Stomach smooth muscle (tissue), 2 donors: Measurements from ENCODE around the gene DNMT3A.

Experiments
- H3K27ac ChIP-seq: one replicate; pipeline ENCODE4 v1.7.0; 2013; ENCODE audit warnings: mild to moderate bottlenecking, low read length, inconsistent platforms
- H3K27me3 ChIP-seq, 2 donors: one replicate each; pipeline ENCODE4 v1.7.0; 2013; ENCODE audit warnings: low read length in 2 of 2; ENCODE audit not compliant: insufficient read depth in 2 of 2, control insufficient read depth in 1 of 2
- H3K36me3 ChIP-seq, 2 donors: one replicate each; pipeline ENCODE4 v1.7.0; 2013; ENCODE audit warnings: low read length in 2 of 2; ENCODE audit not compliant: control insufficient read depth in 2 of 2, insufficient read depth in 2 of 2
- H3K4me1 ChIP-seq: one replicate; pipeline ENCODE4 v1.7.0; 2013; ENCODE audit warnings: low read length; ENCODE audit not compliant: control insufficient read depth, insufficient read depth
- H3K4me3 ChIP-seq, 2 donors: one replicate each; pipeline ENCODE4 v1.7.0; 2013; ENCODE audit warnings: low read length in 2 of 2
- H3K9ac ChIP-seq, 2 donors: one replicate each; pipeline ENCODE4 v1.7.0; 2013; ENCODE audit warnings: low read length in 2 of 2, mild to moderate bottlenecking in 1 of 2
- H3K9me3 ChIP-seq, 2 donors: one replicate each; pipeline ENCODE4 v1.7.0; 2013; ENCODE audit warnings: low read length in 2 of 2; ENCODE audit not compliant: control insufficient read depth in 2 of 2
- donor health status: healthy.
- donor health status: Pancreatic carcinoma.

DNMT3A gene

DNA sequence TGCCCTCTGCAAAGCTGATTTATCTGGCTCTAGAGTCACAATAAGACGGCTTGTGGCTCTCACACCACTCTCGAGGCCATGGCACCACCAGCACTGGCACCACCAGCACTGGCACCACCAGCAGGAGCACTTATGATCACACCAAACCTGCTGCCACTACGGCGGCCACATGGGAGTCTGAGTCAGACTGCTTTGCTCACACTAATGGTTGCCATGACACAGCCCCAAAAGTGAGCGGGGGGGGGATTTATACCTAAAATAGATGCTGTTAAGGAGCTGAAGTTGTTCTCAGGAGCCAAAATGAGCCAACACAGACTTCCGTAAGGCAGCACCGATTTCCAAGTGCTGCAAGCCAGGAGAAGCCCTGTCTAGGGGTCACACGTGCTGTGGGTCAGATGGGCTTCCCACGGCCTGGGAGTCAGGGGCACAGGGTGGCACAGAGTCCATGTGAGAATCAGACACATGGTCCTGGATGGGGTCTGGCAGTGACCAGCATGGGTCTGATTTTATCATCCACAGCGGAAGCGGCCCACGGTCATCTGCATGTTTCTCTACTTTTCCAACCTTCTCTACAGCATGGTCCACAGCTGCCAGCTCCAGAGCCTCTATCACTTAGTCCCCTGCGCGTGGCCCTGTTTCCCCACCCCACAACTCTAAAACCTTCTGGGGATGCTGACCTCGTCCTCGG, 16.7 kb downstream of the DNMT3A start:
- Histone ChIP-seq H3K4me1 (peaks cover 56% of the 10 kb centered on the region), H3K9me3 (peaks cover 3 to 7% of the 10 kb centered on the region in 2 donors), H3K36me3 (peaks cover 3 to 12% of the 10 kb centered on the region in 2 donors), H3K9ac (no peak overlapping the region), H3K27me3 (no peaks in the 10 kb centered on the region), H3K4me3 (no peak overlapping the region), H3K27ac (peak overlapping the region; percentile 31)

- peak overlapping the region; percentile 24 for H3K27ac ChIP-seq
- H3K27me3 ChIP-seq = no peaks in the 10 kb centered on the region
- H3K4me1 ChIP-seq = peaks cover 49% of the 10 kb centered on the region
- peaks cover 3 to 12% of the 10 kb centered on the region in 2 donors for H3K36me3 ChIP-seq
- no peak overlapping the region for H3K9ac ChIP-seq
- peak overlapping the region in 1 of 2 donors; percentile 8 for H3K4me3 ChIP-seq
- peaks cover 3 to 7% of the 10 kb centered on the region in 2 donors for H3K9me3 ChIP-seq
Observed at GRCh38 chr2:25324251-25324650, 17.5 kb downstream of the DNMT3A start.

DNA sequence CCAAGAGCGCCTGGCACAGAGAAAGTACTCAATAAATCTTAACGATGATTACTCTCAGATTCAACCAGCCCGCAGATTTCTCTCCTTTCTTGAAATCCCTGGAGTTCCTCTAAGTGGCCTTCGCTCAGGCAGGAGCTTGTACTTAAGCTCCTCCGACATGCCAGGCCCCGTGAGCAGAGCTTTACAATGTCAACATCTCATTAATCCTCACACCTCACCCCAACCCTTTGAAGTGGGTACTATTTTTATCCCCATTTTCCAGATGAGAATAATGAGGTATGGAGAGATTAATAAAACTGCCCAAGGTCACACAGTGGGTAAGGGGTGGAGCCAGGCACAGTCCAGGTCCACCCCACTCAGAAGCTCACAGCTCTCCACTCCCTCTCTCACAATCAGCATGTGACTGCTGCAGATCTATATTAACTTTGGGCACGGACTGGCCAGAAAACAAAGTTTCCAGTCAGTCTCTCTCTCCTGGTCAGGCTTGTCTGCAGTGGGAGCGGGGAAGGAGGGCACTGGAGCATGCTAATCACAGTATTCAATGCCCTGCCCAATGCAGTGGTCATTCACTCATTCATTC, 18.0 kb downstream of the DNMT3A start:
- Histone ChIP-seq H3K27me3 (no peaks in the 10 kb centered on the region), H3K27ac (peak overlapping the region; percentile 6), H3K9me3 (peaks cover 3 to 7% of the 10 kb centered on the region in 2 donors), H3K9ac (peak overlapping the region in 1 of 2 donors; percentile 29), H3K4me1 (peaks cover 44% of the 10 kb centered on the region), H3K4me3 (peak overlapping the region in 1 of 2 donors; percentile 8), H3K36me3 (peaks cover 3 to 12% of the 10 kb centered on the region in 2 donors)

DNA sequence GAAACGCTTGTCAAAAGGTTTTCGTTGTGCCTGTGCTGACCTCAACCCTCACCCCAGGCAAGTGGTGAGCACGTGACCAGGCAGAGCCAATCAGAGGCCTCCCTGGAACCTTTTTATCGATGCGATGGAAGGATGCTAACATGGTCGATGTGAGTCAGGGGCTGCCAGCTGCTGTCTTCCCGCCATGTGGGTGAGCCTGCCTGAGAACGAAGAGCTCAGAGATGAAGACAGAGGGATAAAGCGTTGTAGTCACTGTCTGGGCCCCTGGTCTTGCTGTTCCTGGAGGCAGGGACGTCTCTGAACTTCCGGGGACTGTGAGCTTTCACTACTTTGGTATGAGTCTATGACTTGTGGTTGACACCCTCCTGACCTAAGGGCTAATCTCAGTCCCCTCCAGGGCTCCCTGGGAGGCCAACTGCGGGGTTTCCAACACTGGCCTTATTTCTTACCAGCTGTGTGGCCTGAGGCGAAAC, 18.6 kb downstream of the DNMT3A start:
- H3K27ac ChIP-seq = peak overlapping the region; percentile 31
- H3K9me3 ChIP-seq = peaks cover 3 to 7% of the 10 kb centered on the region in 2 donors
- H3K4me1 ChIP-seq = peaks cover 38% of the 10 kb centered on the region
- H3K4me3 ChIP-seq = no peak overlapping the region
- H3K36me3 ChIP-seq = peaks cover 3 to 12% of the 10 kb centered on the region in 2 donors
- no peak overlapping the region for H3K9ac ChIP-seq
- H3K27me3 ChIP-seq = no peaks in the 10 kb centered on the region

- Histone ChIP-seq H3K9ac (no peak overlapping the region), H3K4me1 (peaks cover 38% of the 10 kb centered on the region), H3K27ac (no peak overlapping the region), H3K36me3 (peaks cover 2 to 9% of the 10 kb centered on the region in 2 donors), H3K9me3 (peaks cover 3 to 7% of the 10 kb centered on the region in 2 donors), H3K27me3 (no peaks in the 10 kb centered on the region), H3K4me3 (no peak overlapping the region)
Observed at GRCh38 chr2:25322312-25322711, 19.4 kb downstream of the DNMT3A start.

DNA sequence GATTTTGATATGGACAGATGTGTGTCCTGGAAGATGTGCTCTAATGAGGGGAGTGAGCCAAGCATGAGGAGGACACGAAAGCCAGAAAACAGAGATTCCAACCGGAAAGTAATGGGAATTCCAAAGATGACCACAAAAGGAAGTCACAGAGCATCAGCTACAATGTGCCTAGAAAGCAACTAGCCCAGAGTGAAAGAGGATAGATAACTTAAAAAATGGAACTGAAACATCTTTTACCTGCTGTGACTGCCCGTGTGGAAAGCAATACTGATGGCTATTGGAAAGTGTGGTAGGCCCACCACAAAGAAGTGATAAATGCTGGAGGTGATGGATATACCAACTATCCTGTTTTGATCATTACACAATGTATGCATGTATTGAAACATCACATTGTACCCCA, 21.6 kb downstream of the DNMT3A start:
- no peaks in the 10 kb centered on the region for H3K27me3 ChIP-seq
- peaks cover 45% of the 10 kb centered on the region for H3K4me1 ChIP-seq
- H3K27ac ChIP-seq = no peak overlapping the region
- no peaks in the 10 kb centered on the region for H3K36me3 ChIP-seq
- no peak overlapping the region for H3K9ac ChIP-seq
- H3K9me3 ChIP-seq = no peaks in the 10 kb centered on the region
- H3K4me3 ChIP-seq = no peak overlapping the region

- peaks cover 45% of the 10 kb centered on the region for H3K4me1 ChIP-seq
- H3K9me3 ChIP-seq = no peaks in the 10 kb centered on the region
- no peak overlapping the region for H3K4me3 ChIP-seq
- no peak overlapping the region for H3K9ac ChIP-seq
- no peaks in the 10 kb centered on the region for H3K27me3 ChIP-seq
- peak overlapping the region; percentile 67 for H3K27ac ChIP-seq
- H3K36me3 ChIP-seq = peaks cover 8 to 10% of the 10 kb centered on the region in 2 donors
Observed at GRCh38 chr2:25316101-25316500, 25.6 kb downstream of the DNMT3A start.

DNA sequence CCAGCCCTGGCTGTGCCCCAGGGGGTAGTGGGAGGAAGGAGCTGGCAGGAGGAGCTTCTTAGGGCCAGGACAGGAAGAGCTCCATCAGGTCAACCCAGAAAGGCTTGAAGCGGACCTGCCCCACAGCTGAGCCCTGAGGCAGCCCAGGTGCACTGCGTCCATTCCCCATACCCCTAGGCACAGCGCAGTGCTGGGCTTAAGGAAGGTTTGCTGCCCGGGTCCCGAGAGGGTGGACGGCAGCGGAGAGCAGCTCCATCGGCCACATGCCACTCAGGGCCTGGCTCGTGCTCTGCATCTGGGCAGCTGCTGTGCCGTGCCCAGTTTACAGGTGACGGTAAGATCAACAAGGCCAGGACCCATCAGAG, 26.4 kb downstream of the DNMT3A start:
- peak overlapping the region; percentile 67 for H3K27ac ChIP-seq
- peaks cover 53% of the 10 kb centered on the region for H3K4me1 ChIP-seq
- no peaks in the 10 kb centered on the region for H3K9me3 ChIP-seq
- H3K27me3 ChIP-seq = no peaks in the 10 kb centered on the region
- peaks cover 8 to 10% of the 10 kb centered on the region in 2 donors for H3K36me3 ChIP-seq
- peak overlapping the region; percentile 23 to 59 for H3K4me3 ChIP-seq
- peak overlapping the region; percentile 1 to 29 for H3K9ac ChIP-seq

DNA sequence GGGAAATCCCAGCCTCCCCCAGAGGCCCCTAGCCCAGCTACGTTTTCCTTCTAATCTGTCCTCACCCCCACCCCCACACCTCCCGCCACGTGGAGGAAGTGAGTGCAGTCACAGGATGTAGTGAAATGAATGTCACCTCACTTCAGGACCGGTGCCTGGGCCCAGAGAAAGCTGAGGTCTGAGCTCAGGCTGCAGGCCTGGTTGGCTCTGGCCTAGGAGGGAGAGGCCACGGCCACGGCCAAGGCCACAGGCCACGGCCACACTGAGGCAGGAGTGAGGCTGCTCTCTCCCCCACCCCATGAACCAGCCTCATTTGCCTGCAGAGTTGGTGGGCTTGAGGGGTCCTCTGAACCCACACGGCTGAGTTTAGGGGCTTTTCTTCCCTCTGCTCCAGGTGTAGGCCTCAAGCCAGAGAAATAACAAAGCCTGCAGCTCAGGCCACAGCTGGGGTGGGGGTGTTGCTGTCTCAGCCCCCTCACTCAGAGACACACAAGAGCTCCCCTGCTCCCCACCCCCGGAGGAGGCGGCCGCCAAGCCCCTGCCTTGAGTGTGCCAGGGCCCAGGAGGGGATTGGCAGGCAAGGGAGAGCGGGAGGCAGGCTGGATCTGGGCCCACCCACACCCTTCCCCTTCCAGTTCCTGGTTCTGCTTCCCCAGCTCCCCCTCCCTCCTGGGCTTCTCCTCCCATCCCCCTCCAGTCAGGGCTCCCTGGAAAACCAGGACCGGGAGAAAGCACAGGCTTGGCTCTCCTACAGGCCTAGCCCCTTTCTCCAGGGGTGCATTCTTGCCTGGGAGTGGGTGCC, 27.0 kb downstream of the DNMT3A start:
- Histone ChIP-seq H3K4me3 (peak overlapping the region in 1 of 2 donors; percentile 59), H3K27me3 (no peaks in the 10 kb centered on the region), H3K9ac (peak overlapping the region; percentile 16 to 29), H3K36me3 (peaks cover 8 to 10% of the 10 kb centered on the region in 2 donors), H3K27ac (peak overlapping the region; percentile 67), H3K9me3 (no peaks in the 10 kb centered on the region), H3K4me1 (peaks cover 55% of the 10 kb centered on the region)

GRCh38 chr2:25313711-25314513, 27.8 kb downstream of the DNMT3A start:
- H3K4me3 ChIP-seq = no peak overlapping the region
- peaks cover 62% of the 10 kb centered on the region for H3K4me1 ChIP-seq
- H3K9me3 ChIP-seq = no peaks in the 10 kb centered on the region
- H3K27me3 ChIP-seq = no peaks in the 10 kb centered on the region
- H3K27ac ChIP-seq = peak overlapping the region; percentile 67
- H3K36me3 ChIP-seq = peaks cover 9 to 10% of the 10 kb centered on the region in 2 donors
- H3K9ac ChIP-seq = peak overlapping the region; percentile 13 to 22
